Naive thymus-derived CD4-positive, alpha-beta T cell (primary cell): ENCODE measurements around the gene MYL11. TPM values are rescaled to one million over a fixed set of nuclear protein-coding genes. Genes with fewer than 3 reads are reported as not detected.

Source experiments
- ATAC-seq: fragments of 150-1000 bp; cut with Tn5 transposase; 2 replicates; pipeline ENCODE4 v1.10.0; 2021; ENCODE audit warnings: mild to moderate bottlenecking, moderate library complexity
- CTCF ChIA-PET: fragments of 350-600 bp; sonication (Branson Sonifier 250); formaldehyde crosslinking; loops from one replicate; lab custom pipeline; 2021; ENCODE audit warnings: antibody characterized with exemption; lab: Charles Lee
- POLR2A ChIA-PET: fragments of 350-600 bp; sonication (Branson Sonifier 250); formaldehyde crosslinking; loops from one replicate; lab custom pipeline; 2021; ENCODE audit warnings: antibody characterized with exemption, inconsistent platforms; lab: Charles Lee
- DNase-seq, 9 donors: peaks; one replicate each; pipeline versions ENCODE4 v3.0.0 to v3.0.0-alpha.2; 2020 to 2022; ENCODE audit warnings: mixed read lengths in 1 of 9
- H3K27ac ChIP-seq: one replicate; pipeline ENCODE4 v1.7.0; 2013; ENCODE audit warnings: mild to moderate bottlenecking, low read depth, low read length, moderate library complexity
- H3K27me3 ChIP-seq, 2 donors: one replicate each; pipeline ENCODE4 v1.7.0; 2013; ENCODE audit warnings: low read length in 2 of 2, mild to moderate bottlenecking in 2 of 2, moderate library complexity in 2 of 2; ENCODE audit not compliant: control insufficient read depth in 2 of 2, insufficient read depth in 2 of 2
- H3K36me3 ChIP-seq, 3 experiments: 1 replicate in 2 of 3; 2 replicates in 1 of 3; pipeline ENCODE4 v1.7.0; 2013; ENCODE audit warnings: low read length in 3 of 3, mild to moderate bottlenecking in 3 of 3, moderate library complexity in 1 of 3; ENCODE audit not compliant: insufficient read depth in 3 of 3, control insufficient read depth in 2 of 3
- H3K4me1 ChIP-seq, 2 donors: one replicate each; pipeline ENCODE4 v1.7.0; 2013; ENCODE audit warnings: low read length in 2 of 2, mild to moderate bottlenecking in 2 of 2, moderate library complexity in 1 of 2; ENCODE audit not compliant: control insufficient read depth in 2 of 2, insufficient read depth in 2 of 2
- H3K4me3 ChIP-seq: 2 replicates; pipeline ENCODE4 v1.7.0; 2013; ENCODE audit warnings: mild to moderate bottlenecking, low read length
- H3K9me3 ChIP-seq, 3 experiments: 1 replicate in 2 of 3; 2 replicates in 1 of 3; pipeline ENCODE4 v1.7.0; 2013; ENCODE audit warnings: low read length in 3 of 3; ENCODE audit not compliant: control insufficient read depth in 2 of 3
- H3K27ac Mint-ChIP-seq, 9 donors: one replicate each; pipeline ENCODE4 v1.8.0; 2020 to 2022; ENCODE audit warnings: mixed read lengths in 9 of 9, mild to moderate bottlenecking in 8 of 9, moderate library complexity in 5 of 9, inconsistent platforms in 2 of 9
- H3K27me3 Mint-ChIP-seq, 5 donors: one replicate each; pipeline ENCODE4 v1.8.0; 2021 to 2022; ENCODE audit warnings: mixed read lengths in 5 of 5, mild to moderate bottlenecking in 1 of 5
- H3K36me3 Mint-ChIP-seq, 5 donors: one replicate each; pipeline ENCODE4 v1.8.0; 2020 to 2022; ENCODE audit warnings: mixed read lengths in 5 of 5, mild to moderate bottlenecking in 3 of 5, inconsistent platforms in 1 of 5
- H3K4me1 Mint-ChIP-seq, 7 donors: one replicate each; pipeline ENCODE4 v1.8.0; 2020 to 2022; ENCODE audit warnings: mixed read lengths in 7 of 7, mild to moderate bottlenecking in 3 of 7, inconsistent platforms in 1 of 7
- H3K4me3 Mint-ChIP-seq, 10 donors: one replicate each; pipeline ENCODE4 v1.8.0; 2020 to 2022; ENCODE audit warnings: mild to moderate bottlenecking in 10 of 10, mixed read lengths in 10 of 10, moderate library complexity in 6 of 10, inconsistent platforms in 2 of 10
- H3K9me3 Mint-ChIP-seq, 11 donors: one replicate each; pipeline ENCODE4 v1.8.0; 2020 to 2022; ENCODE audit warnings: mixed read lengths in 11 of 11, mild to moderate bottlenecking in 4 of 11, inconsistent platforms in 1 of 11, moderate library complexity in 1 of 11
- intact Hi-C, 2 donors: fragments of 100-400 bp; cut with micrococcal nuclease; formaldehyde crosslinking; loops; one replicate each; pipeline ENCODE4 v1.15.1; 2023
- polyA plus RNA-seq, 2 donors: library from polyadenylated mRNA; unstranded; fragments of 300-500 nt; fragmentation: Illumina TruSeq; gene quantifications; one replicate each; pipeline ENCODE4 v1.2.3, GENCODE V29; 2021
- total RNA-seq, 6 experiments: library from RNA in 5 of 6; stranded (reverse) in 5 of 6; gene quantifications; 1 replicate in 5 of 6; 2 replicates in 1 of 6; pipeline ENCODE4 v1.2.3 and lab custom pipeline; 2021 to 2026

The MYL11 gene
- total and polyA plus RNA-seq, 7 experiments from 2014 or later: 0.87 to 2.0 (median 1.6) TPM; not detected in 4

DNA sequence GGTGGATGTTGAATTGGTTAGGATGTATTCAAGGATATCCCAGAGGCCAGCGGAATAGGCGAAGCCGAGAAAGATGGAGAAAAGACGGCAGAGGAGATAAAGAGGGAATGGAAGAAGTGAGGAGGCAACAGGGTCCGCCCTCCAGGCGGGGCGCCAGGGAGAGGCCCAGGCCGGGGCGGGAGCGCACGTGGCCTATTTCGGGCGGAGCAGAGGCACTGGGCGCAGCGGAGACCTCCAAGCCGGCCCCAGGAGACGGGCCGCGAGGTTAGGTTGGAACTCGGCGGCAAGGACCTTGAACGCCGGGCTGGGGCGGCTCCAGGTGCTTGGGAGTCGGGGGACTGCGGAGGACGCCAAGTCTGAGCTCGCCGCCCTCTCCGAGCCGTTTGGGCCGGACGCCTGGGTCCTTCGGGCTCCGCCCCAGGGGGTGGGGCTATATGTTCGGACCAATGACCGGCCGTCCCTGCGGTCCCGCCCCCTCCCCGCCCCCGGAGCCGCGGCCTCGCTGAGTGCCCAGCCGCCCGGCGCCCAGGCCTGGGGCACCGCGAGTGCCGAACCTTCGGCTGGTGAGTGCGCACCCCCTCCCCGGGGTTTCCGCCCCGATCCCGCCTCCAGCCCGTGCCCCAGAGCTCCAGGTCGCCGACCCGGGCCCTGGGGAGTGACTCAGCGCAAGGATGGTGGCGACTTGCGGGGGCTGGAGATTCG is 32.7 kb downstream of the MYL11 start, which contains the start of gene ZNF771:
Gene ZNF771, plus strand, starts transcription at position 505 of the 702 bp plus-strand sequence. CDS start 448 bp downstream, outside the sequence.
- Mint-ChIP-seq H3K27ac (peak within 1 kb of the TSS; percentile 83 to 97 (median 95)), H3K9me3 (peaks cover 0 to 5% (median 0%) of the 10 kb centered on the region in 11 donors), H3K4me1 (peaks cover 21 to 31% (median 27%) of the 10 kb centered on the region in 7 donors), H3K4me3 (peak within 1 kb of the TSS; percentile 87 to 100 (median 97)), H3K36me3 (peaks cover 0 to 5% (median 4%) of the 10 kb centered on the region in 5 donors), H3K27me3 (peaks cover 0 to 4% (median 0%) of the 10 kb centered on the region in 5 donors)
- peak within 1 kb of the TSS; percentile 74 for H3K27ac ChIP-seq
- intact Hi-C loops: loop anchor here (1.0 to 10.0 kb wide), 13 partner anchors 10 to 432 kb away; partner anchors contain the start of genes MAPK3 (in 2 of the 2), SEPTIN1 (in 2 of the 2), ZNF48 (in 2 of the 2) and ALDOA (in 1 of the 2)
- ChIA-PET POLR2A (interaction anchor here (0.5 to 9.0 kb wide), 22 partner anchors 9 to 340 kb away, joined by 3 to 156 read pairs (median 4); partner anchors contain the start of genes CD2BP2, DCTPP1, SEPTIN1 and TBC1D10B), CTCF (interaction anchor here (0.7 to 2.7 kb wide), 10 partner anchors 9 to 495 kb away, joined by 3 to 11 read pairs (median 4); partner anchors contain the start of genes DCTPP1, SEPTIN1, TBC1D10B and ZNF48)
- H3K27me3 ChIP-seq: no peaks in the 10 kb centered on the region
- peaks cover 0 to 12% of the 10 kb centered on the region in 2 donors for H3K4me1 ChIP-seq
- H3K4me3 ChIP-seq: peak within 1 kb of the TSS; percentile 85
- ATAC-seq (peak; percentile 93), DNase-seq (peak; percentile 66 to 93 (median 69))
- H3K36me3 ChIP-seq: peaks cover 0 to 10% (median 0%) of the 10 kb centered on the region in 3 experiments
- no peaks in the 10 kb centered on the region for H3K9me3 ChIP-seq

DNA sequence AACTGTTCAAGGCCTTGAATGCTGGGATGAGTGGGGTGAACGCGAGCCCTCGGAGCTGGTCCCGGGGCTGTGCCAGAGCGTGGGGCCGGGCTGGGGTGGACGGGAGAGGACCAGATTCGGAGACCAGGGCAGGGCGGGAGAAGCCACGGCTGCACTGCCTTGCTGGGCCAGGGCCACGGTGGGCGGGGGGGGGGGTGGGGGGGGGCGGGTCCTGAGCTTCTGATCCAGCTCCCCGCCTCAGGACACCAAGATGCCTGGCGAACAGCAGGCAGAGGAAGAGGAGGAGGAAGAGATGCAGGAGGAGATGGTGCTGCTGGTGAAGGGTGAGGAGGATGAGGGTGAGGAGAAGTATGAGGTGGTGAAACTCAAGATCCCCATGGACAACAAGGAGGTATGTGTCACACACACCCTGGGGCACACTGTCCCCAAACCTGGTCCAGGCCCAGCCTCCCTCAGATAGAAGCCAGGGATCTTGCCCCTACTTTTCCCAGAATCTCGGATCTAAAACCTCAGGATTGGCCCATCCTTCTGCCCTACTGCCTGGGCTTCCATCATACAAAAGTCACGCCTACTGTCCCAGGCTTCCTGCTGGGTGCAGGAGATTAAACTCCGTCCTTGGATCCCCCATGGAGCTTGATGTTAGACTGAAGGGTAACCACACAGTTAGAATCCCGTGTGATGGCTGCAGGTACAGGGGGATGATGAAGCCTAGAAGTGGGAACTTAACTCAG is 33.4 kb downstream of the MYL11 start:
- ATAC-seq: no peak
- H3K4me3 ChIP-seq: peak overlapping the region; percentile 85
- Mint-ChIP-seq H3K4me3 (peak overlapping the region; percentile 65 to 100 (median 90)), H3K36me3 (peaks cover 0 to 5% (median 4%) of the 10 kb centered on the region in 5 donors), H3K9me3 (peaks cover 0 to 5% (median 0%) of the 10 kb centered on the region in 11 donors), H3K4me1 (peaks cover 21 to 32% (median 27%) of the 10 kb centered on the region in 7 donors), H3K27me3 (peaks cover 0 to 4% (median 0%) of the 10 kb centered on the region in 5 donors), H3K27ac (peak overlapping the region; percentile 15 to 78 (median 63))
- H3K4me1 ChIP-seq: peaks cover 0 to 12% of the 10 kb centered on the region in 2 donors
- ChIA-PET POLR2A (interaction anchor here (0.6 to 9.0 kb wide), 21 partner anchors 9 to 341 kb away, joined by 3 to 156 read pairs (median 8); partner anchors contain the start of genes CORO1A, DCTPP1, SEPTIN1 and TBC1D10B), CTCF (interaction anchor here (0.5 to 2.7 kb wide), 11 partner anchors 10 to 343 kb away, joined by 3 to 11 read pairs (median 4); partner anchors contain the start of genes FBRS, SEPTIN1, TBC1D10B and ZNF48)
- no peaks in the 10 kb centered on the region for H3K27me3 ChIP-seq
- intact Hi-C loops: loop anchor here (1.0 to 10.0 kb wide), 15 partner anchors 9 to 433 kb away; partner anchors contain the start of genes CD2BP2 (in 2 of the 2), MAPK3 (in 2 of the 2), SEPTIN1 (in 2 of the 2) and ZNF48 (in 2 of the 2)
- peaks cover 0 to 10% (median 0%) of the 10 kb centered on the region in 3 experiments for H3K36me3 ChIP-seq
- peak overlapping the region; percentile 74 for H3K27ac ChIP-seq
- H3K9me3 ChIP-seq: no peaks in the 10 kb centered on the region
- no peak for DNase-seq

DNA sequence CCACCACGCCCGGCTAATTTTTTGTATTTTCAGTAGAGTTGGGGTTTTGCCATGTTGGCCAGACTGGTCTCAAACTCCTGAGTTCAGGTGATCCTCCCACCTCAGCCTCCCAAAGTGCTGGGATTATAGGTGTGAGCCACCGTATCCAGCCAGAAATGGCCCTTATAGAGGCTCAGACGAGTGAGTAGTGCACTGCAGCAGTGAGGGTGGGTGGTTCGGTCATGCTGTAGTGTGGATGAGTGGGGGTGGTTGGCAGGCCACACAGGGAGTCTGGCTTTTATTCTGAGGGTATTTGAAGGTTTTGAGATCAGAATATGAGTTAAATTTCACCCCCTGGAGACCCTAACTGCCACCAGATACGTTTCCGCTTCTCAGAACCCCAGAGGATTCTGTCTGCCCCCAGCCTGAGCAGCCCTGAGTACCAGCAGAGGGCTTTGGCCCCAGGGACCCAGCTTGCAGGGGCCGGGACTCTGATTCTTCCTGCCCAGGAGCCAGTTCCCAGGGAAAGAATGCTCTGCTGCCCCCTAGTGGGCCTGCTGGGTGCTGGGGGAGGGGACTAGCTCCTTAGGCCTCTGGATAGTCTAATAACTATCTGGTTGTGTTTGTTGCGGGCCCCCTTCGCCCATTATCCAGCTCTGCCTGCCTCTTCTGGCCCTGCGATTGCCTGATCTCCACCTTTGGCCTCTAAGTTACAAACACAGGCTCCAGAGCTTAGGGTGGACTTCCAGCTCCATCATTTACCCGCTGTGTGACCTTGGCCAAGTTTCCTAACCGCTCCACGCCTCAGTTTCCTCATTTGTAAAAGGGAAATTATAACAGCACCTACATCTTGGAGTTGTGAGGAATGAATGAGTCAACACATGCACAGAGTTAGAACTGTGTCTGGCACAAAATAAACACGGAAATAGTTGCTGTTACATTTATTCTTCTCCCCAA is 34.8 kb downstream of the MYL11 start:
- POLR2A ChIA-PET: interaction anchor here (0.6 to 9.0 kb wide), 17 partner anchors 8 to 437 kb away, joined by 3 to 156 read pairs (median 4); partner anchors contain the start of genes CORO1A, DCTPP1, SEPTIN1 and TBC1D10B
- H3K9me3 ChIP-seq: no peaks in the 10 kb centered on the region
- DNase-seq (peak; percentile 83 to 96 (median 88)), ATAC-seq (peak; percentile 82)
- Mint-ChIP-seq H3K27me3 (peaks cover 0 to 4% (median 0%) of the 10 kb centered on the region in 5 donors), H3K9me3 (peaks cover 0 to 5% (median 0%) of the 10 kb centered on the region in 11 donors), H3K27ac (peak overlapping the region in 8 of 9 donors; percentile 45 to 75 (median 60)), H3K4me3 (peak overlapping the region; percentile 40 to 96 (median 54)), H3K36me3 (peaks cover 0 to 5% (median 4%) of the 10 kb centered on the region in 5 donors), H3K4me1 (peaks cover 21 to 32% (median 27%) of the 10 kb centered on the region in 7 donors)
- CTCF ChIA-PET: interaction anchor here (0.6 to 2.0 kb wide), 30 partner anchors 9 to 367 kb away, joined by 3 to 13 read pairs (median 4); partner anchors contain the start of genes DCTPP1, SEPTIN1, TBC1D10B and TBX6
- H3K27ac ChIP-seq: peak overlapping the region; percentile 74
- H3K4me3 ChIP-seq: no peak overlapping the region
- H3K36me3 ChIP-seq: peaks cover 0 to 13% (median 0%) of the 10 kb centered on the region in 3 experiments
- intact Hi-C loops: loop anchor here (1.0 to 10.0 kb wide), 12 partner anchors 39 to 605 kb away; partner anchors contain the start of genes ALDOA (in 2 of the 2), CD2BP2 (in 1 of the 2), MAPK3 (in 1 of the 2) and MAZ (in 1 of the 2)
- no peaks in the 10 kb centered on the region for H3K27me3 ChIP-seq
- peaks cover 0 to 12% of the 10 kb centered on the region in 2 donors for H3K4me1 ChIP-seq

DNA sequence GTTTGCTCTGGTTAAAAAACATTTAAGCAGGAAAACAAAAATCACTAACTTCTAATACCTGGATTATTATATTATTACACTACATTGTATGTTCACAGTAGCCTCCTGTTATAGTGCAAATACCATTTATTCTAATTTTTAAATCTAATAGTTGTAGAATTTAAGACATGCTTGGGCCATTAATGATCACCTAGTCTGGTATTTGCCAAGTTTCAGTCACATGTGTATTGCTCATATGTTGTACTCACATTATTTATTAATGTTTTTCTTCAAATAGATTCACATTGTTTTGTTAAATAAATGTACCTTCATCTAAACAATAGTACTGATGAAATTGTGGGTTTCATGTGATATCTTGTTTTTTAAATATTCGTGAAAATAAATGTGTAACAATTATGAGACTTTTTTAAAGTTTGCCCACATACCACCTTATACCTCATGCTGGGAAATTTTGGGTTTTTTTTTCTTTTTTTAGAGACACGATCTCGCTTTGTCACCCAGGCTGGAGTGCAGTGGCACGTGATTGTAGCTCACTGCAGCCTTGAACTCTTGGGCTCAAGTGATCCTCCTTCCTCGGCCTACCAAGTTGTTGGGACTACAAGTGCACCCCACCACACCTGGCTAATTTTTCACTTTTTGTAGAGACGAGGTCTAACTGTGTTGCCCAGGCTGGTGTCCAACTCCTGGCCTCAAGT is 38.7 kb downstream of the MYL11 start:
- Histone ChIP-seq H3K27me3 (no peaks in the 10 kb centered on the region), H3K9me3 (no peaks in the 10 kb centered on the region), H3K27ac (no peak overlapping the region), H3K4me3 (no peak overlapping the region), H3K36me3 (peaks cover 0 to 13% (median 0%) of the 10 kb centered on the region in 3 experiments), H3K4me1 (peaks cover 2 to 13% of the 10 kb centered on the region in 2 donors)
- no peaks in the 10 kb centered on the region for H3K9me3 Mint-ChIP-seq
- H3K27me3 Mint-ChIP-seq: no peaks in the 10 kb centered on the region
- peaks cover 0 to 5% (median 4%) of the 10 kb centered on the region in 5 donors for H3K36me3 Mint-ChIP-seq
- no peak for ATAC-seq
- POLR2A ChIA-PET: no interaction called here
- peaks cover 20 to 41% (median 27%) of the 10 kb centered on the region in 7 donors for H3K4me1 Mint-ChIP-seq
- intact Hi-C loops: loop anchor here in 1 of 2 donors (10.0 kb wide), 1 partner anchor 608 kb away; the partner anchor contains the start of gene MAZ
- H3K27ac Mint-ChIP-seq: peak overlapping the region in 1 of 9 donors; percentile 10
- CTCF ChIA-PET: no interaction called here
- DNase-seq: no peak
- H3K4me3 Mint-ChIP-seq: no peak overlapping the region

DNA sequence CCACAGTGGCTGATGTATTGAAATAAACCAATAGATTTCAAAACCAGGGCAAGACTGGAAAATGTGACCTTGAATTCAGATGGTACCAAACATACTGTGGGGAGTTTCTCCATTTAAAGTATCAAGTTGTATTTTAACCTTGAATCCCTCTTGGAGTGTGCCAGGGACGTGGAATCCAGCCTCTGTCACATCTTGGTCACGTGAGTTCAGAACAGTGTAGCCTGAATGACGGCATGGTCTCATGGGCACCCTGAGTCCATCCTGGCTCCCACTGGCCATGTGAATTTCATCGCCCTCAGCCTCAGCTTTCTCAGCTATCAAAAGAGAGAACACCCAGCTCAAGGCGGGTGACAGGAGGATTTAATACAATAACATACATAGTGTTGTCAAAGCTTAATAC is 39.6 kb downstream of the MYL11 start:
- ChIA-PET POLR2A (interaction anchor here (0.6 kb wide), 1 partner anchor 164 kb away, joined by 4 read pairs; no protein-coding TSS in a partner anchor), CTCF (interaction anchor here (0.6 kb wide), 1 partner anchor 40 kb away, joined by 4 read pairs; the partner anchor contains the start of gene MYL11)
- Histone ChIP-seq H3K4me3 (no peak overlapping the region), H3K27ac (no peak overlapping the region), H3K36me3 (peaks cover 0 to 13% (median 0%) of the 10 kb centered on the region in 3 experiments), H3K27me3 (no peaks in the 10 kb centered on the region), H3K4me1 (peaks cover 6 to 14% of the 10 kb centered on the region in 2 donors), H3K9me3 (no peaks in the 10 kb centered on the region)
- ATAC-seq (no peak), DNase-seq (no peak)
- Mint-ChIP-seq H3K4me3 (no peak overlapping the region), H3K36me3 (peaks cover 0 to 5% (median 4%) of the 10 kb centered on the region in 5 donors), H3K27ac (peak overlapping the region in 1 of 9 donors; percentile 10), H3K27me3 (no peaks in the 10 kb centered on the region), H3K4me1 (peaks cover 11 to 40% (median 27%) of the 10 kb centered on the region in 7 donors), H3K9me3 (no peaks in the 10 kb centered on the region)
- intact Hi-C loops: loop anchor here in 1 of 2 donors (10.0 kb wide), 1 partner anchor 609 kb away; the partner anchor contains the start of gene MAZ
